ENCODE measurements around the gene ARHGAP11A. TPM values are rescaled to one million over a fixed set of nuclear protein-coding genes. Genes with fewer than 3 reads are reported as not detected.
A peak's percentile ranks its signal among the peaks of the same experiment; 100 is the strongest.

ARHGAP11A gene
- total RNA-seq, 1 donor from 2014 or later = 11.8 TPM

- peak in 1 of 2 donors; percentile 55 for DNase-seq (ENCODE audit: low spot score in 2 of 2)
- no peak for FAIRE-seq
These were observed 36.0 kb downstream of the ARHGAP11A start for GRCh38 chr15:32651229-32651837.

- no peak for FAIRE-seq
These were observed 36.9 kb downstream of the ARHGAP11A start for GRCh38 chr15:32652178-32652577.

DNA sequence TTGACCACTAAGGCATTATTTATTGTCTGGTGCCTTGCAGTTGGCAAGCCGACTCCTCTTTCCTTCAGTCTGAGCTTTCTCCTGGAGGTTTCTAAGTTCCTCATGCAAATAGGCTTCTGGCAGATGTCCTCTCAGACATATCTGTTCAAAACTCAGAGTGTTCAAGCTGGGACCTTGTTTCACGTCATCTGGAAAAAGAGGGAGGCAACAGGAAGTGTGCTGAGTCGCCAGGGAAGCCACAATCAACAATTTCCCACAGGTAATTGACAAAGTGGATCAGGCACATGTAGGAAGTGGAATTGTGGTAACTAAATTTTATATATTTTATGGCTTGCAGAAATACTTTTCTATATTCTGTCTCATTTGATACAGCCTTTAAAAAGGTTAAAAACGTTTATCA lies 40.8 kb downstream of the ARHGAP11A start:
- DNase-seq (ENCODE audit: low spot score in 2 of 2) = no peak
- no peak for FAIRE-seq

More at GRCh38 chr15:32652178-32652577, 36.9 kb downstream of the ARHGAP11A start:
- no peak for DNase-seq (ENCODE audit: low spot score in 2 of 2)

DNA sequence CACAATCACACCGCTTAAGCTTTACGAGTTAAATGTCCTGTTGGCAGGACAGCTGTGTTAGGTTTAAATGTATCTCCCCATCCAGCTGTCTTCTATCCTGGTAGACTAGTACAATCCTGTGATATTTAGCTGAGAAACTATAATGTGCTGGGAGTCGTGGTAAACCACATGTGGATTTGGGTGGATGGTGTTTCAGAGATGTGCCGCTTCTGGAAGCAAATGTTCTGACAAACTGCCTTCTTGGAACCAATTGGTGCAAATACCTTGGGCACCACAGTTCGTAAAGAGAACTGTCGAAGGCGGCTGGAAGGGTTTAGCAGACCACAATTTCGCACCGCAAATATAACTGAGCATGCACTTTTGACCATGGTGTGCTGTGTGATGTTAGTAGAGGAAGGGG lies 41.2 kb downstream of the ARHGAP11A start:
- no peak for DNase-seq (ENCODE audit: low spot score in 2 of 2)
- FAIRE-seq = no peak

GRCh38 chr15:32657198-32657883 lies 42.0 kb downstream of the ARHGAP11A start:
- no peak for DNase-seq (ENCODE audit: low spot score in 2 of 2)
- FAIRE-seq = no peak

- DNase-seq (ENCODE audit: low spot score in 2 of 2) = no peak
- no peak for FAIRE-seq
These were observed 42.6 kb downstream of the ARHGAP11A start for GRCh38 chr15:32657941-32658340.

DNA sequence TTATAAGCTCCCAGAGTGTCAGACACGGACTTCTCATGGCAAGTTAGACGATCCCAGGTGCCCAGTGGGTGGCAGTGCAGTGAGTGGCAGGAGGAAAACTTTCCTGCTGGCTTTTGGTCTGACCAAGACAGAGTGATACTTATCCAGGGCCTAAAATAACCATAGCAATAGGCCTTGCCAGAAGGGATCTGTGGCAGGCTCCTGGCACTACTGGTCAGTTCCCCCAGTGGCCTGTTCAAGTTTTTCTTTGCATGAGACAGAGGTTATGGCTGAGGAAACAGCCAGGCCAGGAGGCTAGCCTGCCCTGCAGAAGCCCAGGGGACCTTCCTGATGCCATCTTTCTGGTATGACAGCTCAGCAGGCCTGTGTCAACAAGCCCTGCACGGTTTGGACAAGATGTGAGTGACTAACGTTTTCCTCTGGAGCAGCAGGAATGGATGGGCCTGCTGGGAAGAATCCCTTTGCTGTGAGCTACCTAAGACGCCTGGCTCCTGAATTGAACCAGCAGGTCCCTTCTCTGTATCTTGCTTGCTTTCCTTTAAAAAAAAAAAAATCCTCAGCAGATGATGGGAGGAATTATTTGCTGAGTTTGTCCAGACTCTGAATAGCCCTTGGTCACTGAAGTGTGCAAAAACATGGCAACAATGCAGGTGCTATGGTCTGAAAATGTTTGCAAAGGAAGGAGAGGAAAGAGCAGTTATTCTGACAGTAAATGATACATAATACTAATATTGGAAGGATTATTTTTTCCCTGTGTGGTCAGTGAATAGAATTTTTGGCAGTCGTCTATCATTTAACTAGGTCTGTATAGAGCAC lies 44.2 kb downstream of the ARHGAP11A start:
- no peak for DNase-seq (ENCODE audit: low spot score in 2 of 2)

GRCh38 chr15:32663671-32664070 lies 48.4 kb downstream of the ARHGAP11A start:
- FAIRE-seq (no peak), DNase-seq (ENCODE audit: low spot score in 2 of 2) (no peak)

More for the DNA sequence above, 44.2 kb downstream of the ARHGAP11A start:
- no peak for FAIRE-seq

DNA sequence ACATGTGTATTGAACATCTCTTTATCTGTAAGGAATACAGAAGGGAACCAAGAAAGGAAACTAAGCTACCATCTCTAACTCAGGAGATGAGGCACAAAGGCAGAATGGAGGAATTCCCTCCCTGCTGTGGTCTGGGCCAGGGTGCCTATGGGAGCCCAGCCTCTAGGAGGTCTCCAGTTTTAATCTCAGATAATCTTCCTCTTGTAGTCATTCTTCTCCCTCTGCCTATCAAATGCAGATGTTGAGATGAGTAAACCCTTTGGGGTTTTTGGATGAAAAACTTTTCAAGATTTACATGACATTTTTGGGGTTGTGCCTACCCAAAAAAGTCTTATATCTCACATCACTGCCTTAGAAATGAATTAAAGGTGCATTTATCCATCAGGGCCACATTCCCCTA lies 49.5 kb downstream of the ARHGAP11A start:
- no peak for FAIRE-seq
- DNase-seq (ENCODE audit: low spot score in 2 of 2) = no peak

DNA sequence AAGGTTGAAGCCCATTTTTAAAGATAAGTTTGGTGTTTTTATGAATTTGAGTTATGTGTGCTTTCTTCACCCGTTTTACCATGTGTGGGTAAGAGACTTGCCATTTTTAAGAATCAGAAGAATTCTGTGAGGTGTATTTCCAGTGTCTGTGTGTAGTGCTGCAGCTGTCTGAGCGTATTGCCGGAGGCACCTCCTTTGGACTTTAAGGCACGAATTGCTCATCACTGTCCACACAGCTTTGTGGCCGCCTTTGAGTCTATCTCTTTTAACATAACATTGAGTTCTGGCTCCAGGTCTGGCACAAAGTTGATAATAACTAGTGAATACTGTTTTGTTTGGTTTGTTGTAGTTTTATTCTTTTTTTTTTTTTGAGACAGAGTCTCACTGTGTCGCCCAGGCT lies 52.0 kb downstream of the ARHGAP11A start:
- FAIRE-seq (no peak), DNase-seq (ENCODE audit: low spot score in 2 of 2) (no peak)

- FAIRE-seq (no peak), DNase-seq (ENCODE audit: low spot score in 2 of 2) (no peak)
These were observed 53.6 kb downstream of the ARHGAP11A start for GRCh38 chr15:32668942-32669341.

- DNase-seq (ENCODE audit: low spot score in 2 of 2) (peak; percentile 24 to 30), FAIRE-seq (no peak)
These were observed 54.8 kb downstream of the ARHGAP11A start for GRCh38 chr15:32669896-32670611.

- FAIRE-seq (no peak), DNase-seq (ENCODE audit: low spot score in 2 of 2) (no peak)
These were observed 55.3 kb downstream of the ARHGAP11A start for GRCh38 chr15:32670623-32671022.

DNA sequence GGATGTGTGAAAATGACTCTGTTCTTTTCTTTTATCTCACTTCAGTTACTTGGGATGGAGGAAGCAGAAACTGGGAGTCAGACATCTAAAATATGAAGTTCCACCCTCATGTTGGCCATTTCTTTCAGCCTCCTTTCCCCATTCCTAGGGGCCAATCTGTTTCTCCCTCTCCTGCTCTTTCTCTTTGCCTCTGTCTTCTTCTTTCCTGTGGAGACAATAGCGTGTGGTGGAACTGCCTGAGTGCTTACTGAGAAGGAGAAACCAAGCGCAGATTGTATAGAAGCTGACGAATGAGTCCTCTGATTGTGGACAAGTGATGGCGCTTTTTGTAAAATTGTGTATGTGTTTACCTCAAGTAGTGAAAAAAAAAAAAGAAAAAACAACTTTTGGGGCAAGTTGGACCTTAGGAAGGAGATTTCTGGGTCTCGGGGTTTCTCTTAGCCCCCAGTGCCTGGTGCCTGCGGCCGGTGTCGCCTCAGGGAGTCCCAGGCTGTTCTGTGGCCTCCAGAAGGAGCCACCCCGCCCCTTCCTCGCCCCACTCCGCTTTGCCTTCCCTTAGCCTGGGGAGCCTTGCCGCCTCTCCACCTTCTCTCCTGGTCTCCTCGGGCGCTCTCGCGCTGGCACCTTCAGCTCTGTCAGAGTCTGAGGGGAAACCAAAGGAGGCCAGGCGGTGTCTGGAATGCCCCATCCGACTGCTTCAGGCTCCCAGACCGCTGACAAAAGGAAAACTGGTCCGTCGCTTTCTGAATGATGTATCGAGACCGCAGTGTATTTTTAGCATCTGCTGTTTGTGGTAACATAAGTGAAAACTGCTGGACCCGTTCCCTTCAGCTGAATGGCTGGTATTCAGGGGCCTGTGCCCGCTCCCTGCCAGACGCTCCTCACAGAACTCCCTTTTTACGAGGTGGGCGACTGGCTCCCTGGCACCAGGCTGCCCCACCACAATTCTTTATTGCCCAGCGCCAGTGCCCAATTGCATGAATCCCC lies 56.3 kb downstream of the ARHGAP11A start:
- no peak for FAIRE-seq
- no peak for DNase-seq (ENCODE audit: low spot score in 2 of 2)

GRCh38 chr15:32674681-32675080 lies 59.4 kb downstream of the ARHGAP11A start:
- DNase-seq (ENCODE audit: low spot score in 2 of 2) (no peak), FAIRE-seq (no peak)

DNA sequence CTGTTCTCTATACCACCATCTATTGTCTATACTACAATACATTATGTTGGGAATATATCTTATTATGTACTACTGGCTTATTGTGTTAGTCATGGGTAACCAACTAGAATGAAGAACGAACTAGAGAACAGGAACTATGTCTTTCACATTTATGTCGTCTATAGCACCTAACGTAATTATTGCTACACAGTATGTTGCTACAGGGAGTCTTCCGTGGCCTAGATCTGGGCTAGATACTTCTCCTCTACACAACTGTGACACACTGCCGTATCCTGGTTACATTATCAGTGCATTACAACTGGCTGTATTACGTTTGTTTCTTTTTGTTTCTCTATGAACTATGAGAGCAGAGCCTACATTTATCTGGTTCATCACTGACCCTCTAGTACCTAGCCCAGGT lies 60.2 kb downstream of the ARHGAP11A start:
- DNase-seq (ENCODE audit: low spot score in 2 of 2) = no peak
- FAIRE-seq = no peak

GRCh38 chr15:32676169-32676568 lies 60.9 kb downstream of the ARHGAP11A start:
- DNase-seq (ENCODE audit: low spot score in 2 of 2) (no peak), FAIRE-seq (no peak)

GRCh38 chr15:32677238-32677750 lies 62.0 kb downstream of the ARHGAP11A start:
- DNase-seq (ENCODE audit: low spot score in 2 of 2) (no peak), FAIRE-seq (no peak)

DNA sequence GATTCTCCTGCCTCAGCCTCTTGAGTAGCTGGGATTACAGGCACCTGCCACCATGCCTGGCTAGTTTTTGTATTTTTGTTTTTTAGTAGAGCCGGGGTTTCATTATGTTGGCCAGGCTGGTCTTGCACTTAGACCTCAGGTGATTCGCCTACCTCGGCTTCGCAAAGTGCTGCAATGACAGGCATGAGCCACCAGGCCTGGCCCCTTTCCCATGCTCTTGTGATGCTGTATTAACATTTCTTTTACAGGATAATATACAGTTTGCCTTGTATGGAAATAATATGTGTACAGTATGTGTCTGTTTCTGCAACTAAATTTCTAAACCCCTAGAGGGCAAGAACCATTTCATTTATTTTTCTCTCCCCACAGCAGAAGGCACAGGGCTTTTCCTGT lies 64.0 kb downstream of the ARHGAP11A start:
- DNase-seq (ENCODE audit: low spot score in 2 of 2) (no peak), FAIRE-seq (no peak)
